Left ventricle myocardium superior (tissue), 1 donor: Measurements from ENCODE around the gene CACNA1B. TPM values are rescaled to one million over a fixed set of nuclear protein-coding genes. Genes with fewer than 3 reads are reported as not detected.

Source experiments
- ATAC-seq: fragments of 200-7000 bp; cut with Tn5 transposase; one replicate; pipeline ENCODE4 v1.9.1; 2020; ENCODE audit warnings: mild to moderate bottlenecking, moderate library complexity
- DNase-seq: peaks from one replicate; pipeline ENCODE4 v3.0.0-alpha.2; 2020
- intact Hi-C: fragments of 100-400 bp; cut with micrococcal nuclease; formaldehyde crosslinking; loops from one replicate; pipeline ENCODE4 v1.11.0; 2022
- total RNA-seq: library from RNA; stranded (reverse); fragmentation: NEBNext Ultra II Directional; extraction: Animal tissue kit (Norgen Biotek cat#: 25700); gene quantifications from one replicate; pipeline ENCODE4 v1.2.1, GENCODE V29; 2021
- donor health status: DM: no; HTN: yes; CAD: no; lungs with severe emphysema.

CACNA1B gene
- total RNA-seq, 1 donor from 2014 or later = 0.20 TPM

- intact Hi-C loops = no loop called here
- no peak for ATAC-seq
- no peak for DNase-seq
Measured at GRCh38 chr9:137952976-137953666, 75.5 kb downstream of the CACNA1B start.

GRCh38 chr9:137953683-137954438 is 76.3 kb downstream of the CACNA1B start:
- intact Hi-C loops = no loop called here
- DNase-seq (no peak), ATAC-seq (no peak)

- intact Hi-C loops = no loop called here
- ATAC-seq = no peak
- no peak for DNase-seq
Measured at GRCh38 chr9:137955224-137955570, 77.6 kb downstream of the CACNA1B start.

- intact Hi-C loops = no loop called here
- ATAC-seq (no peak), DNase-seq (no peak)
Measured at GRCh38 chr9:137955586-137955985, 78.0 kb downstream of the CACNA1B start.

DNA sequence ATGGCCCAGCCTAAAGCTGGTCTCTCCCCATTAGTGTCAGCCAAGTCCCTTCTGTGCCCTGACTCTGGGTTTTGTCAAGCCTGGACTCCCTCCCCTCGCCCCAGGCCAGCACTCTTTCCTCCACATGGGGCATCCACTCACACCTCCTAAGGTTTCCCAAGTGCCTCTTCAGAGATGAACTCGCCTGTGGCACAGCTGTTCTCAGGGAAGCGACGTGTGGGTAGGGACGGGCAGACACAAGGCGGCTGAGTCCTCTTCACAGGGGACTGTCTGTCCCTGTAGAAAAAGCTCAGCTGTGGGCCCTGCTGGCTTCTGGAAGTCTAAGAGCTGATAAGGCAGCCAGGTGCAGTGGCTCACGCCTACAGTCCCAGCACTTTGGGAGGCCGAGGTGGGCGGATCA is 78.5 kb downstream of the CACNA1B start:
- DNase-seq (no peak), ATAC-seq (no peak)
- intact Hi-C loops = no loop called here

- DNase-seq (no peak), ATAC-seq (no peak)
- intact Hi-C loops = no loop called here
Measured at GRCh38 chr9:137956688-137957385, 79.3 kb downstream of the CACNA1B start.

DNA sequence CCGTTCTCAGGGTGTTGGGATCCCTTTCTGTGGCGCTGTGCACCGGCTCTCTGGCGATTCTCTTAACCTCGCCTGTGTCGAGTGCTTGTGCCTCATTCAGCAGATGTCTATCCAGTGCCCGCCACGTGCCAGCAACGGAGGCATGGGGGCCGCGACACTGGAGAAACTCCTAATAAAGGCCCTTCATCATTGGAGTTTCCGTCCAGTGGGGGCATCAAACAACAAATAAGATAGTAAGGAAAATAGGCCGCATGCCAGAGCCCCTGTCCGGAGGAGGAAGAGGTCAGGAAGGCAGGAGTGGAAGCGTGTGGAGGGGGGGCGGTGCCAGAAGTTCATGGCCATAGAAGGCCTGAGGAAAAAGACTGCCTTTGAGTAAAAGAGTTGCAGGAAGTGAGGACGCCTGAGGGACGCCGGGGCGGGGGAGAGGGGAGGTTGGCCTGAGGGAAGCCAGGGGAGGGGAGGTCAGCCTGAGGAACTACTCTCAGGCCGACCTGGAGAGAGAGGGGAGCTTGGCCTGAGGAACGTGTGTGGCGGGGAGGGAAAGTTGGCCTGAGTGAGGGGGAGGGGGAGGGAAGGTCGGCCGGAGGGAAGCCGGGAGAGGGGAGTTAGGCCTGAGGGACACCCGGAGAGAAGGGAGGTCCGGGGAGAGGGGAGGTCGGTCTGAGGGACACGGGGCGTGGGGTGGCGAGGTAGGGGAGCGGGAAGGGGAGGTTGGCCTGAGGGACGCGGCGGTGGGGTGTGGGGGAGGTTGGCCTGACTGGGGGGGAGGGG is 82.2 kb downstream of the CACNA1B start:
- DNase-seq (no peak), ATAC-seq (no peak)

DNA sequence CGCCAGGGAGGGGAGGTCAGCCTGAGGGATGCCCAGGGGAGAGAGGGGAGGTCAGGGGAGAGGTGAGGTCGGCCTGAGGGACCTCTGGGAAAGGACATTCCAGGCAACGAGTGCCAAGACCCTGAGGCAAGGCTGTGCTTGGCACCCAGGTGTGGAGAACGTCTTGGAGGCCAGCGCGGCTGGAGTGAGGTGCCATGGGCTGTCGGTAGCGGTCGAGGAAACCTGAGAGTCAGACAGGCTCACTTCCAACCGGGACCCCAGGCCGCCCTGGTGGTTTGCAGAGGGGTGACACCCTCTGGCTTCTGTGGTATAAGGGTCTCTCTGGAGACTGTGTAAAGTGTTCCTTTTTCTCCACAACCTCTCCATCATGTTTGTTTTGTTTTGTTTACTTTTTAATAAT is 82.9 kb downstream of the CACNA1B start:
- intact Hi-C loops = no loop called here
- no peak for DNase-seq

More for the DNA sequence above, 82.2 kb downstream of the CACNA1B start:
- intact Hi-C loops = no loop called here

DNA sequence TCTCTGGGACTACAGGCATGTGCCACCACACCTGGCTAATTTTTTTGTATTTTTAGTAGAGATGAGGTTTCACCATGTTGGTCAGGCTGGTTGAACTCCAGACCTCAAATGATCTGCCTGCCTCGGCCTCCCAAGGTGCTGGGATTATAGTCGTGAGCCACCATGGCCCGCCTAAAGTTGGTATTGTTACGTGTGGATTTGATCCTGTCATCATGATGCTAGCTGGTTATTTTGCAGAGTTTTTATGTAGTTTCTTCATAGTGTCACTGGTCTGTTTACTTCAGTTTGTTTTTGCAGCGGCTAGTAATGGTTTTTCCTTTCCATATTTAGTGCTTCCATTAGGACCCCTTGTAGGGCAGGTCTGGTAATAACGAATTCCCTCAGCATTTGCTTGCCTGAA is 85.9 kb downstream of the CACNA1B start:
- ATAC-seq (no peak), DNase-seq (no peak)
- intact Hi-C loops = no loop called here

More for the DNA sequence above, 82.9 kb downstream of the CACNA1B start:
- no peak for ATAC-seq

- intact Hi-C loops = no loop called here
- DNase-seq (peak; percentile 10), ATAC-seq (no peak)
Measured at GRCh38 chr9:137965177-137965795, 87.7 kb downstream of the CACNA1B start.

GRCh38 chr9:137967280-137967953 is 89.8 kb downstream of the CACNA1B start:
- ATAC-seq = no peak
- peak; percentile 8 for DNase-seq
- intact Hi-C loops = no loop called here

GRCh38 chr9:137968235-137968634 is 90.7 kb downstream of the CACNA1B start:
- intact Hi-C loops = no loop called here
- DNase-seq (peak; percentile 13), ATAC-seq (no peak)

GRCh38 chr9:137969008-137969407 is 91.4 kb downstream of the CACNA1B start:
- intact Hi-C loops = no loop called here
- ATAC-seq (no peak), DNase-seq (peak; percentile 7)

- ATAC-seq (no peak), DNase-seq (no peak)
- intact Hi-C loops = no loop called here
Measured at GRCh38 chr9:137969685-137970084, 92.1 kb downstream of the CACNA1B start.

DNA sequence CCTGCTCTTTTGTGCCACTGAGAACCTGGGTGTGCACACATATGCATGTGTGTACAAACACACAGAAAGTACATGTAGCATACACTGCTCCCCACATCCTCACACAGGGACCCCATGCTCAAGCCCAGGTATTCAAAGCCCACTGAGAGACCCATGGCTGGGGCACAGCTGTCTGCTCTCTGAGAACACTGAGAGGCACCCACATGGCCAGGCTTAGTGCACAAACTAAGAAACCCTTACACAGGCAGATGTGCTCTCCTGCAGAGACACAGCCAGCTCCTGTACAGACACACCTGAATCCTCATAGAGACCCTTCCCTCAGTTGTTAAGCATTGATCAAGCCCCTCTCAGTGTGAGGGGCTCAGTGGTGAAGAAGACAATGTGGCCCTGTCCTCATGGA is 92.5 kb downstream of the CACNA1B start:
- ATAC-seq (no peak), DNase-seq (peak; percentile 9)
- intact Hi-C loops = no loop called here

DNA sequence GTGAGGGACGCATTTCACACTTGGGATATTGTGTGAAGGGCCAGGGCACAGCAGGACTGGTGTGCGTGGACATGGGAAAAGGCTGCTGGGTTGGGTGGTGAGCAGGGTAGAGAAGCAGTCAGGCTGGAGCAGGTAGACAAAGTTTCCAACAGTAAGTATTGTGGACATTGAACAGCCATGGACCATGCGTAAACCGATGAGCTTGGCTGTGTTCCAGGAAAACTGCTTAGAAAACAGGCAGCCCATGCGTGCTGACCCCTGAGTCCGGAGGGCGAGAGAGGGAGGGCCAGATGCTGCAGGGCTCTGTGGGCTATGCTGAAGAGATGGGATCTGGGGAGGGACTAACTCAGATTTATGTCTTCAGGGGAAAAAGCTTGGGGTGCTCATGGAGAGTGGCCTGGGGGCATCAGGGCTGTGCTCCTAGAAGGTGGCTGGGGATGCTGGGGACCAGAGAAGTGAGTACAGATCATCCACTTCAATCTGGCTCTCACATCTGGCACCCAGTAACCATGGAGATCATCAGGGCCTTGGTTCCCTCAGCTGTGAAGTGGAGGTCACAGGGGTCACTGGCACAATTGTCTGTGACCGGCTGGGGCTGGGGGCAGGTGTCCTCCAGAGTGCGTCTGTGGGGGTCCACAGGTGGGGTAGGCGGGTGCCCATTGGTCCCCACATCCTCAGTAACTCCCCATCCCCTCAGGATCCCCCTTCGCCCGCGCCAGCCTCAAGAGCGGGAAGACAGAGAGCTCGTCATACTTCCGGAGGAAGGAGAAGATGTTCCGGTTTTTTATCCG is 93.3 kb downstream of the CACNA1B start:
- intact Hi-C loops = no loop called here
- DNase-seq (peak; percentile 13), ATAC-seq (no peak)

- no peak for ATAC-seq
- intact Hi-C loops = no loop called here
- peak; percentile 15 for DNase-seq
Measured at GRCh38 chr9:137971477-137972138, 94.0 kb downstream of the CACNA1B start.
